GM18951 (cell line): ENCODE results near the gene STRA6.

Experiments used
- POLR2A ChIP-seq: IDR thresholded peaks from 4 replicates; pipeline ENCODE4 v1.6.1; 2011; ENCODE audit warnings: mild to moderate bottlenecking; ENCODE audit not compliant: insufficient read length, insufficient read depth; ENCODE audit errors: extremely low read depth
- in situ Hi-C: fragments of 300-500 bp; cut with MboI; formaldehyde crosslinking; loops from one replicate; pipeline ENCODE4 v1.12.0; 2022; ENCODE audit warnings: low sequenced_read_pairs, mixed read lengths, inconsistent platforms; ENCODE audit not compliant: unreplicated experiment

The STRA6 gene

GRCh38 chr15:74138642-74139041 is 63.9 kb downstream of the STRA6 start:
- in situ Hi-C loops: no loop called here
- no peak for TF ChIP-seq POLR2A

DNA sequence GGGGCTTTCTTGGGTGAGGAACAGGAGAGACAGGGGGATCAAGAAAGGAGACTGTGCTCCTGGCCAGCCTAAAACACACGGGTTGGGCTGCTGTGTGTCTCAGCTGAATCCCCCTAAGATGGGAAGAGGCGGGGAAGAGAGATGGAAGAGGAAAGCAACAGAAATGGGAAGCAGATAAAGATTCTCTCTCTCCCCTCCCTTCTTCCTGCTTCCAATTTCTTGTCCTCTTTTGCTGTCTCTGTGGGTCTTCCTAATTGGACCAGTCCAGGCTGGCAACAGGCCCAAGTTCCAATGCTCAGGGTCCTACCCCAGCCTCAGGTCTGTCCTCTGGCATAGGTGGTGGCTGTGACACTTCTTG is 65.1 kb downstream of the STRA6 start:
- TF ChIP-seq POLR2A: no peak
- in situ Hi-C loops: no loop called here

GRCh38 chr15:74136814-74137536 is 65.6 kb downstream of the STRA6 start:
- TF ChIP-seq POLR2A: no peak
- in situ Hi-C loops: no loop called here

DNA sequence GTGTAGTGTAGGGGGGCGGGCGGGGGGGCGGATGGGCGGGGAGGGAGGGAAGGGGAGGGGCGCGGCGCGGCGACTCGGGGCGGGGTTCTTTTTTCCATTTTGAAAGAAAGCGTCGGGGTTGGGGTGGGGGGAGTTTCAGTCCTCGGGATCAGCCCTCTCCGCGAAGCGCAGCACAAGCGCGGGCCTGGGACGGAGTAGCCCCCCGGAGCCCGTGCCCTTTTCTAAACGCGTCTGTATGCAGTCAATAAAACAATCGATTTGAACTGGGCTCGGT is 66.1 kb downstream of the STRA6 start:
- in situ Hi-C loops: no loop called here
- TF ChIP-seq POLR2A: no peak

GRCh38 chr15:74135041-74135565 is 67.5 kb downstream of the STRA6 start:
- TF ChIP-seq POLR2A: no peak
- in situ Hi-C loops: no loop called here

DNA sequence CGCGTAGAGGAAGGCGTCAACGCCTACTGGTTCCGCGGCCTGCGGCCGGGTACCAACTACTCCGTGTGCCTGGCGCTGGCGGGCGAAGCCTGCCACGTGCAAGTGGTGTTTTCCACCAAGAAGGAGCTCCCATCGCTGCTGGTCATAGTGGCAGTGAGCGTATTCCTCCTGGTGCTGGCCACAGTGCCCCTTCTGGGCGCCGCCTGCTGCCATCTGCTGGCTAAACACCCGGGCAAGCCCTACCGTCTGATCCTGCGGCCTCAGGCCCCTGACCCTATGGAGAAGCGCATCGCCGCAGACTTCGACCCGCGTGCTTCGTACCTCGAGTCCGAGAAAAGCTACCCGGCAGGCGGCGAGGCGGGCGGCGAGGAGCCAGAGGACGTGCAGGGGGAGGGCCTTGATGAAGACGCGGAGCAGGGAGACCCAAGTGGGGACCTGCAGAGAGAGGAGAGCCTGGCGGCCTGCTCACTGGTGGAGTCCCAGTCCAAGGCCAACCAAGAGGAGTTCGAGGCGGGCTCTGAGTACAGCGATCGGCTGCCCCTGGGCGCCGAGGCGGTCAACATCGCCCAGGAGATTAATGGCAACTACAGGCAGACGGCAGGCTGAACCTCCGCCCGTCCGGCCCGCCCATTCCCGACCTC is 68.1 kb downstream of the STRA6 start:
- in situ Hi-C loops: no loop called here
- TF ChIP-seq POLR2A: no peak

DNA sequence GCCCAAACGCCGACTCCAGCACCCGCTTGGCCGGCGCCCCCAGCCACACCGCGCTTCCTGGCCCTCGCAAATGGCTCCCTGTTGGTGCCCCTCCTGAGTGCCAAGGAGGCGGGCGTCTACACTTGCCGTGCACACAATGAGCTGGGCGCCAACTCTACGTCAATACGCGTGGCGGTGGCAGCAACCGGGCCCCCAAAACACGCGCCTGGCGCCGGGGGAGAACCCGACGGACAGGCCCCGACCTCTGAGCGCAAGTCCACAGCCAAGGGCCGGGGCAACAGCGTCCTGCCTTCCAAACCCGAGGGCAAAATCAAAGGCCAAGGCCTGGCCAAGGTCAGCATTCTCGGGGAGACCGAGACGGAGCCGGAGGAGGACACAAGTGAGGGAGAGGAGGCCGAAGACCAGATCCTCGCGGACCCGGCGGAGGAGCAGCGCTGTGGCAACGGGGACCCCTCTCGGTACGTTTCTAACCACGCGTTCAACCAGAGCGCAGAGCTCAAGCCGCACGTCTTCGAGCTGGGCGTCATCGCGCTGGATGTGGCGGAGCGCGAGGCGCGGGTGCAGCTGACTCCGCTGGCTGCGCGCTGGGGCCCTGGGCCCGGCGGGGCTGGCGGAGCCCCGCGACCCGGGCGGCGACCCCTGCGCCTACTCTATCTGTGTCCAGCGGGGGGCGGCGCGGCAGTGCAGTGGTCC is 68.7 kb downstream of the STRA6 start:
- in situ Hi-C loops: no loop called here
- TF ChIP-seq POLR2A: no peak

DNA sequence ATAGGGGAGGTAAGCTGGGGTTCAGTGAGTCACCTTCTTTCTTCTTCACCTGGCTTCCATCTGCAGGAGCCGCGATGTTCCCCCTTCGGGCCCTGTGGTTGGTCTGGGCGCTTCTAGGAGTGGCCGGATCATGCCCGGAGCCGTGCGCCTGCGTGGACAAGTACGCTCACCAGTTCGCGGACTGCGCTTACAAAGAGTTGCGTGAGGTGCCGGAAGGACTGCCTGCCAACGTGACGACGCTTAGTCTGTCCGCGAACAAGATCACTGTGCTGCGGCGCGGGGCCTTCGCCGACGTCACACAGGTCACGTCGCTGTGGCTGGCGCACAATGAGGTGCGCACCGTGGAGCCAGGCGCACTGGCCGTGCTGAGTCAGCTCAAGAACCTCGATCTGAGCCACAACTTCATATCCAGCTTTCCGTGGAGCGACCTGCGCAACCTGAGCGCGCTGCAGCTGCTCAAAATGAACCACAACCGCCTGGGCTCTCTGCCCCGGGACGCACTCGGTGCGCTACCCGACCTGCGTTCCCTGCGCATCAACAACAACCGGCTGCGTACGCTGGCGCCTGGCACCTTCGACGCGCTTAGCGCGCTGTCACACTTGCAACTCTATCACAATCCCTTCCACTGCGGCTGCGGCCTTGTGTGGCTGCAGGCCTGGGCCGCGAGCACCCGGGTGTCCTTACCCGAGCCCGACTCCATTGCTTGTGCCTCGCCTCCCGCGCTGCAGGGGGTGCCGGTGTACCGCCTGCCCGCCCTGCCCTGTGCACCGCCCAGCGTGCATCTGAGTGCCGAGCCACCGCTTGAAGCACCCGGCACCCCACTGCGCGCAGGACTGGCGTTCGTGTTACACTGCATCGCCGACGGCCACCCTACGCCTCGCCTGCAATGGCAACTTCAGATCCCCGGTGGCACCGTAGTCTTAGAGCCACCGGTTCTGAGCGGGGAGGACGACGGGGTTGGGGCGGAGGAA is 69.6 kb downstream of the STRA6 start:
- in situ Hi-C loops: no loop called here
- TF ChIP-seq POLR2A: no peak

GRCh38 chr15:74131628-74132413 is 70.8 kb downstream of the STRA6 start:
- in situ Hi-C loops: no loop called here
- no peak for TF ChIP-seq POLR2A

GRCh38 chr15:74130849-74131627 is 71.5 kb downstream of the STRA6 start:
- no peak for TF ChIP-seq POLR2A
- in situ Hi-C loops: no loop called here

- in situ Hi-C loops: no loop called here
- no peak for TF ChIP-seq POLR2A
Observed at GRCh38 chr15:74130155-74130848, 72.3 kb downstream of the STRA6 start, which contains the start of gene ISLR2. TSS of gene ISLR2 (plus strand) at chr15:74130586. CDS start at chr15:74132755, 2,169 bp downstream.
